ENCODE results near the gene C15orf39.
"Not testable (repeated sequence)": the region's sequence is repeated elsewhere in the genome, so short reads cannot be mapped to it uniquely, and the experiment has no call there.

The C15orf39 gene

DNA sequence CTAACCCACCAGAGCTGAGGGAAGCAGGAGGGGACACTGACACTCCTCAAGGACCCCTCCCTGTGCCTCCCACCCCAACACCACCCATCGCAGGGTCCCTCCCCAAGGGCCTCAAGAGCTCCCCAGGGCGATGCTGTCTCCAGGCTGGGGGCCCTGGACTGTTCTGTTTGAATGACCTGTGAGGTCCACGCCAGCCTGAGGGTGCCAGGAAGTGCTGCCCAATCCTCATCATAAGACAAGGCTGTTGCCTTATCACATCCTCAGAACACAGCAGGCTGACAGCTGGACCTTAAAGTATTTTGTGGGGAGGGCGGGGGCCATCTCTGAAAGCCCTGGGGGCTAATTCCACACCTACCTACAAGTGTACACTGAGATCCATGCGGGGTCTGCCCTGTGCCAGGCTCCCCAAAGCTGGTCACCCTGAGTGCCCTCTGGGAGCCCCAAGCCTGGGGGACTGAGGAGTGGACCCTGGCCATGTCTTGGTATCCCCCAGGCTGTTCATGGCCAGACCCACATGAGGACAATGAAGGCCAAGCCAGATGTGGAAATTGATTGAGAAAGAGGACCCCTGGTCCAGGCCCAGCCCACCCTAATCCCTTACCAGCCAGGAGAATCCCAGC lies 32.6 kb downstream of the C15orf39 start:
- no peaks in the 10 kb centered on the region for H3K27me3 ChIP-seq
- H3K4me3 ChIP-seq (ENCODE audit: low read depth, low read length), result no peak overlapping the region
- TF ChIP-seq, protein P1, sequence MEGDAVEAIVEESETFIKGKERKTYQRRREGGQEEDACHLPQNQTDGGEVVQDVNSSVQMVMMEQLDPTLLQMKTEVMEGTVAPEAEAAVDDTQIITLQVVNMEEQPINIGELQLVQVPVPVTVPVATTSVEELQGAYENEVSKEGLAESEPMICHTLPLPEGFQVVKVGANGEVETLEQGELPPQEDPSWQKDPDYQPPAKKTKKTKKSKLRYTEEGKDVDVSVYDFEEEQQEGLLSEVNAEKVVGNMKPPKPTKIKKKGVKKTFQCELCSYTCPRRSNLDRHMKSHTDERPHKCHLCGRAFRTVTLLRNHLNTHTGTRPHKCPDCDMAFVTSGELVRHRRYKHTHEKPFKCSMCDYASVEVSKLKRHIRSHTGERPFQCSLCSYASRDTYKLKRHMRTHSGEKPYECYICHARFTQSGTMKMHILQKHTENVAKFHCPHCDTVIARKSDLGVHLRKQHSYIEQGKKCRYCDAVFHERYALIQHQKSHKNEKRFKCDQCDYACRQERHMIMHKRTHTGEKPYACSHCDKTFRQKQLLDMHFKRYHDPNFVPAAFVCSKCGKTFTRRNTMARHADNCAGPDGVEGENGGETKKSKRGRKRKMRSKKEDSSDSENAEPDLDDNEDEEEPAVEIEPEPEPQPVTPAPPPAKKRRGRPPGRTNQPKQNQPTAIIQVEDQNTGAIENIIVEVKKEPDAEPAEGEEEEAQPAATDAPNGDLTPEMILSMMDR (IDR thresholded peaks at IDR 0.05; ENCODE audit: low read depth, low read length), result no peak

GRCh38 chr15:75235051-75235673 lies 33.5 kb downstream of the C15orf39 start:
- DNase-seq, result no peak
- H3K27me3 ChIP-seq, result no peaks in the 10 kb centered on the region
- H3K4me1 ChIP-seq, result no peaks in the 10 kb centered on the region
- no peaks in the 10 kb centered on the region for H3K9me3 ChIP-seq
- no peak overlapping the region for H3K4me3 ChIP-seq (ENCODE audit: low read depth, low read length)
- no peaks in the 10 kb centered on the region for H3K36me3 ChIP-seq
- TF ChIP-seq, protein P1 (IDR thresholded peaks at IDR 0.05; ENCODE audit: low read depth, low read length), result no peak

More for the DNA sequence above, 32.6 kb downstream of the C15orf39 start:
- no peak for DNase-seq
- Histone ChIP-seq H3K36me3 (no peaks in the 10 kb centered on the region), H3K9me3 (no peaks in the 10 kb centered on the region), H3K4me1 (no peaks in the 10 kb centered on the region)

- Histone ChIP-seq H3K4me3 (ENCODE audit: low read depth, low read length) (no peak overlapping the region), H3K36me3 (no peaks in the 10 kb centered on the region), H3K4me1 (no peaks in the 10 kb centered on the region), H3K27me3 (no peaks in the 10 kb centered on the region), H3K9me3 (no peaks in the 10 kb centered on the region)
- TF ChIP-seq, protein P1 (IDR thresholded peaks at IDR 0.05; ENCODE audit: low read depth, low read length), result no peak
- DNase-seq, result no peak
Observed at GRCh38 chr15:75235760-75236729, 34.4 kb downstream of the C15orf39 start.

DNA sequence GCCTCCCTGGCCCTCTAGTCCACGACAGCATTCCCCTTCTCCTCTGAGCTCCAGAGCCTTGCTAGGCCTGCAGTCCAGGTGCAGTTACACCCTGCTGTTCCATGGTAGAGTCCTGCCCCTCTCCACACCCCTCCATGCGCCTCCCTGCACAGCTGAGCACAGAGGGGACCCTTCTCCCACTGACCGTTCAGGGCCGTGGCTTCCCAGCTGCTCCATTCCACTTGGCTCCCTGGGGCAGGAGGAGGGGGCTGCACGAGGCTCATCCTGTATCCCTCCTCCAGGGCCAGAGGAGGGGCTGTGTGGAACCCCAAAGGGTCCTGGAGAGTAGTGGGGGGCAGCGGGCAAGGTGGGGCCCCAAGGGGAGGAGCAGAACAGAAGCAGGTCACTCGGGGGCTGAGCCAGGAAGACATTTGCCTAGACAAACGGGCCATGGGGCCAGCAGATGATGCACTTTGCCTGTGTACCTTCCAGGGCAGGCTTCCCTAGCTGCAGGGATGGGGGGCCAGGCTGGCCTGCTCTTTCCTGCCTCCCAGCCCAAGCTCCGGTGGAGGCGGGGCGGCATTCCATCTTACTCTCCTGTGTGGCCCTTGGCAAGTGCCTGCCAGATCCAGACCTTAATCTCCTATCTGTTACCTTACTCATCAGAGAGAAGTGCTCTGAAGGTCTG lies 35.8 kb downstream of the C15orf39 start:
- Histone ChIP-seq H3K4me3 (ENCODE audit: low read depth, low read length) (no peak overlapping the region), H3K36me3 (no peaks in the 10 kb centered on the region)
- no peak for DNase-seq

GRCh38 chr15:75238150-75238549 lies 36.5 kb downstream of the C15orf39 start:
- Histone ChIP-seq H3K4me1 (no peaks in the 10 kb centered on the region), H3K9me3 (no peaks in the 10 kb centered on the region), H3K4me3 (ENCODE audit: low read depth, low read length) (no peak overlapping the region), H3K36me3 (no peaks in the 10 kb centered on the region), H3K27me3 (no peaks in the 10 kb centered on the region)
- TF ChIP-seq, protein P1 (IDR thresholded peaks at IDR 0.05; ENCODE audit: low read depth, low read length), result no peak
- no peak for DNase-seq

More for the DNA sequence above, 35.8 kb downstream of the C15orf39 start:
- TF ChIP-seq, protein P1 (IDR thresholded peaks at IDR 0.05; ENCODE audit: low read depth, low read length), result no peak
- Histone ChIP-seq H3K4me1 (no peaks in the 10 kb centered on the region), H3K9me3 (no peaks in the 10 kb centered on the region), H3K27me3 (no peaks in the 10 kb centered on the region)

DNA sequence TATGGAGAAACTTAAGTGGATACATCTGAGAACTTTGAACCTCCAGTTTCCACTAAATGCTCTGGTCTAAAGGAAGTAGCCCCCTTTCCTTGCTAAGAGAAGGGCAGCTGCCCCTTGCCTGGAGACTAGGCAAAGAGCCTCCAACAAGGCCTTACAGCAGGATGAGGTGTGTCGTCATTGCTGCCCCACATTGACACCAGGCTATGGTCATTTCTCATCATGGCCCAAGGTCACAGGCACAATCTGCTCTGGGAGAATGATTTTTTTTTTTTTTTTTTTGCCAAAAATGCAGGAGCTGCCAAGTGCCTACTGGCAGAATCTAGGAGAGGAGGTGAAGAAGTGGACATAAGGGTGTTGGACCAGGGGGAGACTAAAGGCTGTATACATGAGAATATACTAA lies 44.1 kb downstream of the C15orf39 start:
- not testable (repeated sequence) for H3K36me3 ChIP-seq; H3K9me3 ChIP-seq; H3K4me1 ChIP-seq; H3K4me3 ChIP-seq (ENCODE audit: low read depth, low read length); DNase-seq
- peaks cover 27% of the 10 kb centered on the region for H3K27me3 ChIP-seq

DNA sequence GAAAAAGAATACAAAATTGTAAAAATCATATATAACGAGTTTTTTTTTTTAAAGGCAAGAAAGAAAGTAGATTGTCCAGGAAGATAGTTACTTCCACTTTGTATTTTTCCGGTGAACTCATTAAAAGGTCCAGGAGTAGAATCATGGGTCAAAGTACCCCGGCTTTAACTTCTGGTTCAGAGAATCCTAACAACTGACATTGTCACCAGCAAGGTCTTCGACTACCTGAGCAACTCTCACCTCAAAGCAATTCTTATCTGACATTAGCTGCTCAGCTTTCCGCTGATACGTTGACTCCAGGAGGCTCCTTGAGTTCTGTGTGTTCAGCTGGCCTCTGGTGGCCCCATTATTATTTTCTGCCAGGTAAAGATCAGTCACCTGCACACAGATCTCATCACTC lies 47.3 kb downstream of the C15orf39 start:
- H3K36me3 ChIP-seq; H3K4me1 ChIP-seq; H3K4me3 ChIP-seq (ENCODE audit: low read depth, low read length); H3K9me3 ChIP-seq; DNase-seq: not testable (repeated sequence)
- peaks cover 34% of the 10 kb centered on the region for H3K27me3 ChIP-seq
